Stomach (tissue), 9 donors: ENCODE data around the gene ADGRG2. TPM values are rescaled to one million over a fixed set of nuclear protein-coding genes. Genes with fewer than 3 reads are reported as not detected.

Source experiments
- DNase-seq, 2 donors: peaks; one replicate each; pipeline versions ENCODE4 v3.0.0 to v3.0.0-alpha.2; 2013 to 2019
- H3K27ac ChIP-seq, 5 donors: fragments of 200-600 bp in 4 of 5; sonication (generic) in 4 of 5; one replicate each; pipeline ENCODE4 v1.5.1; 2013 to 2019; ENCODE audit warnings: mild to moderate bottlenecking in 1 of 5, moderate library complexity in 1 of 5
- H3K27me3 ChIP-seq, 3 donors: fragments of 200-600 bp; sonication (generic); one replicate each; pipeline ENCODE4 v1.5.1; 2017 to 2019; ENCODE audit warnings: mixed run types in 1 of 3
- H3K36me3 ChIP-seq, 4 donors: fragments of 200-600 bp; sonication (generic); 1 replicate in 3 of 4; 2 replicates in 1 of 4; pipeline ENCODE4 v1.5.1; 2016 to 2019
- H3K4me1 ChIP-seq, 4 donors: fragments of 200-600 bp; sonication (generic); one replicate each; pipeline ENCODE4 v1.5.1; 2016 to 2019
- H3K4me3 ChIP-seq, 4 donors: fragments of 200-600 bp; sonication (generic) in 3 of 4; one replicate each; pipeline ENCODE4 v1.5.1; 2016 to 2019; ENCODE audit warnings: mild to moderate bottlenecking in 1 of 4
- H3K9me3 ChIP-seq, 4 donors: fragments of 200-600 bp; sonication (generic); one replicate each; pipeline ENCODE4 v1.5.1; 2016 to 2019
- EP300 ChIP-seq: sonication (generic); formaldehyde crosslinking; IDR thresholded peaks from one replicate; pipeline ENCODE4 v1.6.1; 2017; ENCODE audit warnings: antibody characterized with exemption
- POLR2A ChIP-seq, 4 donors: fragments of 450-650 bp; IDR thresholded peaks; one replicate each; pipeline ENCODE4 v1.6.1; 2016; ENCODE audit warnings: antibody characterized with exemption in 4 of 4, control low read depth in 2 of 4, mild to moderate bottlenecking in 1 of 4, moderate library complexity in 1 of 4
- POLR2AphosphoS5 ChIP-seq, 3 donors: sonication (generic); formaldehyde crosslinking; IDR thresholded peaks; one replicate each; pipeline ENCODE4 v1.6.1; 2016; ENCODE audit warnings: antibody characterized with exemption in 3 of 3
- WGBS, 5 donors: extraction: QIAGEN DNeasy Blood & Tissue Kit in 3 of 5; methylation state at CpG; one replicate each; pipeline versions ENCODE4 v1.1.5 to v1.1.7; 2013 to 2018; 5-methylcytosine and 5-hydroxymethylcytosine counted together
- intact Hi-C: fragments of 100-400 bp; cut with DNase I; formaldehyde crosslinking; loops from one replicate; pipeline ENCODE4 v1.15.1; 2023; ENCODE audit warnings: low total_unique reads
- polyA plus RNA-seq, 3 donors: library from polyadenylated mRNA; stranded (reverse); fragments of 200-250 nt; gene quantifications; one replicate each; pipeline ENCODE4 v1.2.3, GENCODE V29; 2013
- total RNA-seq, 5 donors: library from RNA; depleted of rRNA; stranded (reverse); fragments of >200 nt; gene quantifications; one replicate each; pipeline versions ENCODE4 v1.1.0 to v1.2.3, GENCODE V29; 2014 to 2016
- TF ChIP-seq, protein P1 (sequence below), 7 experiments: fragments of 450-650 bp in 4 of 7; fragments of 200-600 bp in 3 of 7; sonication (generic) in 3 of 7; IDR thresholded peaks; one replicate each; pipeline ENCODE4 v1.5.1; 2016 to 2019; ENCODE audit warnings: antibody characterized with exemption in 7 of 7, control low read depth in 2 of 7, mild to moderate bottlenecking in 1 of 7
- donor health status: healthy with polysubstance abuse.
- donor health status: Bipolar disorder and iron deficiency.
- donor health status: healthy.

The ADGRG2 gene
- total and polyA plus RNA-seq, 8 donors = 0.29 to 25.0 (median 1.4) TPM

DNA sequence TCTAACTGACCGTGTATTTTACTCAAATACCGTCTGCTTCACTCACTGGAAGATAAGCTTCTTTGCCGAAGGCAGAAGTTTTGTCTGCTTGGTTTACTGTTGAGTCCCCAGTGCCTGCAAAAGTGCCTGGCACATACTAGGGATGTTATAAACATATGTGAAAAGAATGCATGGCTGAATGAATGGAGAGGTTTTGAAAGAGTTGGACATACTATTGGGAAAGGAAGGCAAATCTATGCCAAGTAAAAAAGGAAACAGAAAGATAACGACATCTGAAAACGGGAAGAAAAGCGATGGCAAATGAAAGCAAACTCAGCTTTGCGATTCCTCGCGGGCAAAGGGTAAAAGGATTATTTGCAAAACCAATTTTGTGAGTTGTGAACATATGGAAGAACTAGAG, 21.7 kb downstream of the ADGRG2 start:
- 72 to 76% (median 73%) methylated on average over 9 of the region's 9 CpGs for WGBS, 5 donors
- DNase-seq = no peak
- no peak overlapping the region for H3K4me3 ChIP-seq
- no peaks in the 10 kb centered on the region for H3K4me1 ChIP-seq
- H3K9me3 ChIP-seq = peaks cover 0 to 8% (median 4%) of the 10 kb centered on the region in 4 donors
- no peaks in the 10 kb centered on the region for H3K27me3 ChIP-seq
- TF ChIP-seq EP300 = no peak
- TF ChIP-seq, protein P1, sequence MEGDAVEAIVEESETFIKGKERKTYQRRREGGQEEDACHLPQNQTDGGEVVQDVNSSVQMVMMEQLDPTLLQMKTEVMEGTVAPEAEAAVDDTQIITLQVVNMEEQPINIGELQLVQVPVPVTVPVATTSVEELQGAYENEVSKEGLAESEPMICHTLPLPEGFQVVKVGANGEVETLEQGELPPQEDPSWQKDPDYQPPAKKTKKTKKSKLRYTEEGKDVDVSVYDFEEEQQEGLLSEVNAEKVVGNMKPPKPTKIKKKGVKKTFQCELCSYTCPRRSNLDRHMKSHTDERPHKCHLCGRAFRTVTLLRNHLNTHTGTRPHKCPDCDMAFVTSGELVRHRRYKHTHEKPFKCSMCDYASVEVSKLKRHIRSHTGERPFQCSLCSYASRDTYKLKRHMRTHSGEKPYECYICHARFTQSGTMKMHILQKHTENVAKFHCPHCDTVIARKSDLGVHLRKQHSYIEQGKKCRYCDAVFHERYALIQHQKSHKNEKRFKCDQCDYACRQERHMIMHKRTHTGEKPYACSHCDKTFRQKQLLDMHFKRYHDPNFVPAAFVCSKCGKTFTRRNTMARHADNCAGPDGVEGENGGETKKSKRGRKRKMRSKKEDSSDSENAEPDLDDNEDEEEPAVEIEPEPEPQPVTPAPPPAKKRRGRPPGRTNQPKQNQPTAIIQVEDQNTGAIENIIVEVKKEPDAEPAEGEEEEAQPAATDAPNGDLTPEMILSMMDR (IDR thresholded peaks at IDR 0.05) = no peak
- TF ChIP-seq POLR2AphosphoS5 (IDR thresholded peaks at IDR 0.05) = no peak
- TF ChIP-seq POLR2A (IDR thresholded peaks at IDR 0.05) = no peak
- no peak overlapping the region for H3K27ac ChIP-seq
- intact Hi-C loops = no loop called here
- H3K36me3 ChIP-seq = no peaks in the 10 kb centered on the region

DNA sequence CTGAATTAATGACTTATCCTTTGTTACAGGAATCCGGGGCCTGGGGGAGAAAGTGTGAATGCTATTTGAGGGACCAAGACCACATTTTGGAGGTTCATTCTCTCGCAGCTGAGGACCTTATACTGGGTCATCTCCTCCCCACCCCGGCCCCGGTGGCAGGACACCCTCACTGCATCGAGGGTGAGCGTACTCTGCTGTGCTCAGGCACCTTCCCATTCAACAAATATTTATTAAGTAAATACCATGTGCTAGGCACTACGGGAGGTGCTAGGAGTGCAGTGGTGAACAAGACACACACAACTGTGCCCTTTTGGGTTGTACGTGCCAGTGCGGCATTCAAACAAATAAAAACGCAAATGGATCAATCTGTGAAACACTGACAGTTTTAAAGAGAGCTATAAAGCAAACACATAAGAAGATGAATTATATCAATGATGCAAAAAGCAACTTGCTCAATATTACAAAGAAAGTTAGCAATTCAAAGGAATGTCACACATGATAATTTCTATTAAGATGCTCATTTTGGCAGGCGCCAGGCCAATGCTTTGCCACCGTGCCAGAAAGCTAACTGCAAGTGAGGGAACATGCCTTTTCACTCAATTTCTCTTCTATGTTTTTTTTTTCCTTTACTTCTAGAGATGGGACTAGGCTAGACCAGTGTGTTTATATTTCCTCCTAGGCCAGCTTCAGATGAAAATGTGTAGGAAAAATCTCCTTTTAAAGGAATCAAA, 24.6 kb downstream of the ADGRG2 start:
- H3K27me3 ChIP-seq = no peaks in the 10 kb centered on the region
- TF ChIP-seq POLR2AphosphoS5 (IDR thresholded peaks at IDR 0.05) = no peak
- no peak for TF ChIP-seq POLR2A (IDR thresholded peaks at IDR 0.05)
- TF ChIP-seq, protein P1 (IDR thresholded peaks at IDR 0.05) = no peak
- TF ChIP-seq EP300 = no peak
- intact Hi-C loops = no loop called here
- H3K4me3 ChIP-seq = no peak overlapping the region
- H3K9me3 ChIP-seq = peaks cover 0 to 8% (median 4%) of the 10 kb centered on the region in 4 donors
- no peaks in the 10 kb centered on the region for H3K36me3 ChIP-seq
- H3K4me1 ChIP-seq = no peaks in the 10 kb centered on the region
- WGBS, 5 donors = 24 to 63% (median 60%) methylated on average over 12 of the region's 12 CpGs
- H3K27ac ChIP-seq = peak overlapping the region in 4 of 5 donors; percentile 7 to 60 (median 48)
- peak; percentile 16 to 43 for DNase-seq

DNA sequence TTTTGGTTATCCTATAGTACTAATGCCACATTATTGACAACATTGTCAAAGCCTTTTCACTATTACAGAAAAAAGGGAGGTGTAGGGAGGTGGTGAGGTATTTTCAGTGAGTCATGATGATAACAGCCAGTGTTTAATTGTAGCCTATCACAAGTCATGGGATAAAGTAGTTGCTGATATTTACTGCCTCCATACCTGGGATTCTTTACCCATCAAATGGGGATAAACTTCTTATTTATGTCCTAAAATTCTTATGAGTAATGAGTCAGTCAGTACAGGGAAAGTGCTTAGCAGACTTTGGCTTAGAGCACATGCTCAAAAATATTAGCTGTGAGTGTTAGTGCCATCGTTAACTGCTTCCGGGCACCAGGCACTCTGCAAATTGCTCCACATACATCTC, 25.7 kb downstream of the ADGRG2 start:
- Histone ChIP-seq H3K27ac (peak overlapping the region in 4 of 5 donors; percentile 15 to 60 (median 48)), H3K27me3 (no peaks in the 10 kb centered on the region), H3K36me3 (no peaks in the 10 kb centered on the region), H3K4me1 (no peaks in the 10 kb centered on the region), H3K9me3 (peaks cover 0 to 8% (median 4%) of the 10 kb centered on the region in 4 donors), H3K4me3 (no peak overlapping the region)
- WGBS, 5 donors = 46 to 77% (median 59%) methylated on average over 2 of the region's 2 CpGs
- intact Hi-C loops = no loop called here
- TF ChIP-seq EP300 = no peak
- TF ChIP-seq, protein P1 (IDR thresholded peaks at IDR 0.05) = no peak
- no peak for TF ChIP-seq POLR2AphosphoS5 (IDR thresholded peaks at IDR 0.05)
- no peak for TF ChIP-seq POLR2A (IDR thresholded peaks at IDR 0.05)
- DNase-seq = peak in 1 of 2 donors; percentile 26

DNA sequence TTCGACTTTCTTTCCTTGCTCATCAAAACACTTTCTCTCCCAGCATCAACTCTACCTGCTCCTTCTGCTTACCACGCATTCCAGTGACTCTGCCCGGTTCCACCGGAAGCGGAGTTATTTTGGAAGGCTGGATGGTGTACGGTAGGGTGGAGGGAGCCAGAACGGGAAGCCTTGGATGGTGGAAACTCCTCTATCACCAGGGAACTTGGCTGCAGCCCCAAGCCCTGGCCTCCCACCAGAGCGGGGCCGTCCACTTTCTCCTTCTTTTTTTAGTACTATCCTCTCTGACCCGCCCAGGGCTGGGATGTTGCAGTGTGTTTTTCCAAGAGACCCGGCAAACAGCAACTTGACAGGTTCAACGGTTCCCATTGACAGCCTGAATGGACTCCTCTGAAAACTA, 27.6 kb downstream of the ADGRG2 start:
- TF ChIP-seq, protein P1 (IDR thresholded peaks at IDR 0.05) = no peak
- Histone ChIP-seq H3K36me3 (no peaks in the 10 kb centered on the region), H3K9me3 (peaks cover 0 to 17% (median 11%) of the 10 kb centered on the region in 4 donors), H3K4me3 (no peak overlapping the region), H3K27ac (no peak overlapping the region), H3K27me3 (no peaks in the 10 kb centered on the region), H3K4me1 (no peaks in the 10 kb centered on the region)
- intact Hi-C loops = no loop called here
- no peak for DNase-seq
- WGBS, 5 donors = 86 to 88% (median 88%) methylated on average over 12 of the region's 12 CpGs
